Adrenal gland (tissue), 12 donors: ENCODE results near the gene RUNX1. TPM values are rescaled to one million over a fixed set of nuclear protein-coding genes. Genes with fewer than 3 reads are reported as not detected.

ENCODE experiments used
- DNase-seq, 7 donors: peaks; one replicate each; pipeline ENCODE4 v3.0.0-alpha.2; 2019 to 2020
- H3K27ac ChIP-seq, 5 donors: fragments of 200-600 bp; sonication (generic) in 4 of 5; 1 replicate in 3 of 5; 2 replicates in 2 of 5; pipeline versions ENCODE4 v1.5.1 to v1.8.0; 2016 to 2020; ENCODE audit warnings: mild to moderate bottlenecking in 1 of 5
- H3K27me3 ChIP-seq: fragments of 200-600 bp; 2 replicates; pipeline ENCODE4 v1.8.0; 2021
- H3K36me3 ChIP-seq, 2 donors: fragments of 200-600 bp; replicated peaks in 1 of 2; 1 replicate in 1 of 2; 2 replicates in 1 of 2; pipeline versions ENCODE4 v1.5.1 to v1.8.0; 2018 to 2022
- H3K4me1 ChIP-seq, 2 donors: fragments of 200-600 bp; replicated peaks in 1 of 2; 1 replicate in 1 of 2; 2 replicates in 1 of 2; pipeline versions ENCODE4 v1.5.1 to v1.8.0; 2018 to 2021
- H3K4me3 ChIP-seq, 4 donors: fragments of 200-600 bp; sonication (generic) in 3 of 4; one replicate each; pipeline ENCODE4 v1.5.1; 2016 to 2018
- H3K9me3 ChIP-seq, 3 donors: fragments of 200-600 bp; sonication (generic) in 1 of 3; replicated peaks in 1 of 3; 1 replicate in 2 of 3; 2 replicates in 1 of 3; pipeline versions ENCODE4 v1.5.1 to v1.8.0; 2016 to 2021
- POLR2A ChIP-seq, 2 donors: fragments of 450-650 bp; IDR thresholded peaks; one replicate each; pipeline ENCODE4 v1.6.1; 2017; ENCODE audit warnings: antibody characterized with exemption in 2 of 2, mild to moderate bottlenecking in 2 of 2, moderate library complexity in 1 of 2
- WGBS, 4 donors: extraction: QIAGEN DNeasy Blood & Tissue Kit in 2 of 4; methylation state at CpG; one replicate each; pipeline versions ENCODE4 v1.1.5 to v1.1.7; 2013 to 2017; 5-methylcytosine and 5-hydroxymethylcytosine counted together
- intact Hi-C, 2 donors: fragments of 100-400 bp; cut with DNase I; formaldehyde crosslinking; loops; one replicate each; pipeline versions ENCODE4 v1.14.1 to v1.15.0; 2022 to 2023
- polyA plus RNA-seq, 3 donors: library from polyadenylated mRNA; stranded (reverse); fragments of 200-250 nt in 2 of 3; fragments of 350-450 nt in 1 of 3; fragmentation: Illumina TruSeq in 1 of 3; extraction: RNeasy Lipid Tissue Mini Kit (QIAGEN cat#74804) in 1 of 3; gene quantifications; one replicate each; pipeline ENCODE4 v1.2.3, GENCODE V29; 2013 to 2014
- total RNA-seq, 9 donors: library from RNA; depleted of rRNA in 4 of 9; stranded (reverse); fragments of >200 nt in 4 of 9; fragments of 120-200 nt in 1 of 9; fragmentation: NEBNext Ultra II Directional in 1 of 9; extraction: Animal tissue kit (Norgen Biotek cat#: 25700) in 1 of 9; gene quantifications; one replicate each; pipeline versions ENCODE4 v1.1.0 to v1.2.4, GENCODE V29; 2013 to 2023
- TF ChIP-seq, protein P1 (sequence below), 6 experiments: fragments of 450-650 bp in 4 of 6; fragments of 200-600 bp in 2 of 6; sonication (generic) in 1 of 6; IDR thresholded peaks; 1 replicate in 5 of 6; 2 replicates in 1 of 6; pipeline versions ENCODE4 v1.5.1 to v1.8.0; 2016 to 2021; ENCODE audit warnings: antibody characterized with exemption in 6 of 6, mild to moderate bottlenecking in 2 of 6, moderate library complexity in 1 of 6
- donor health status: healthy with polysubstance abuse.
- donor health status: Bipolar disorder and iron deficiency.
- donor health status: DM: yes; HTN: yes; CAD: no.
- donor health status: DM: no; HTN: no; CAD: no.
- donor health status: DM: no; HTN: no; CAD: no.
- donor health status: DM: yes; HTN: yes; CAD: no.

Gene RUNX1
- total and polyA plus RNA-seq, 12 donors: 0.83 to 27.2 (median 8.2) TPM

DNA sequence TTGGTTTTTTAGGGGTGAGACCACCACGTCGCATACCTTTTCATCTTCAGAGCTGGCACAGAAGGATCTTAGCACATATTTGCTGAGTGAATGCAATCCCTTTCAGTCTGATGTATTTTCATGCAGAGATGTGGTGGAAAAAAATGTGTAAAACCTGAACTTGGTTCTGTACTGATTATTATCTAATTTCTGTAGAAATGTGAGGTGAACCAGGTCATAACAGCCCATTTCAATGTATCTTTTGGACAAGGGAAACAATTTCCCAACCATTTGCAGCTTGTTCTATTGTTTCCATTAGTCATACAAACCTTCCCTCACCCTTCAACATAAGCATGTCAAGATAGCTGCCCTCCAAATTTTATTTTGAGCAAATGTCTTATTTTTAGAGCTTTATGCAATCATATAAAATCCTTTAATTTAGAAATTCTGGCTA is 46.8 kb upstream of the RUNX1 start:
- H3K9me3 ChIP-seq: no peaks in the 10 kb centered on the region
- DNase-seq: no peak
- H3K27ac ChIP-seq: no peak overlapping the region
- no peaks in the 10 kb centered on the region for H3K36me3 ChIP-seq
- no peaks in the 10 kb centered on the region for H3K27me3 ChIP-seq
- TF ChIP-seq, protein P1, sequence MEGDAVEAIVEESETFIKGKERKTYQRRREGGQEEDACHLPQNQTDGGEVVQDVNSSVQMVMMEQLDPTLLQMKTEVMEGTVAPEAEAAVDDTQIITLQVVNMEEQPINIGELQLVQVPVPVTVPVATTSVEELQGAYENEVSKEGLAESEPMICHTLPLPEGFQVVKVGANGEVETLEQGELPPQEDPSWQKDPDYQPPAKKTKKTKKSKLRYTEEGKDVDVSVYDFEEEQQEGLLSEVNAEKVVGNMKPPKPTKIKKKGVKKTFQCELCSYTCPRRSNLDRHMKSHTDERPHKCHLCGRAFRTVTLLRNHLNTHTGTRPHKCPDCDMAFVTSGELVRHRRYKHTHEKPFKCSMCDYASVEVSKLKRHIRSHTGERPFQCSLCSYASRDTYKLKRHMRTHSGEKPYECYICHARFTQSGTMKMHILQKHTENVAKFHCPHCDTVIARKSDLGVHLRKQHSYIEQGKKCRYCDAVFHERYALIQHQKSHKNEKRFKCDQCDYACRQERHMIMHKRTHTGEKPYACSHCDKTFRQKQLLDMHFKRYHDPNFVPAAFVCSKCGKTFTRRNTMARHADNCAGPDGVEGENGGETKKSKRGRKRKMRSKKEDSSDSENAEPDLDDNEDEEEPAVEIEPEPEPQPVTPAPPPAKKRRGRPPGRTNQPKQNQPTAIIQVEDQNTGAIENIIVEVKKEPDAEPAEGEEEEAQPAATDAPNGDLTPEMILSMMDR (IDR thresholded peaks at IDR 0.05): no peak
- no peak for TF ChIP-seq POLR2A (IDR thresholded peaks at IDR 0.05)
- no peak overlapping the region for H3K4me3 ChIP-seq
- 89 to 93% (median 92%) methylated on average over 2 of the region's 2 CpGs for whole genome bisulfite sequencing, 4 donors
- intact Hi-C loops: no loop called here
- H3K4me1 ChIP-seq: no peaks in the 10 kb centered on the region

DNA sequence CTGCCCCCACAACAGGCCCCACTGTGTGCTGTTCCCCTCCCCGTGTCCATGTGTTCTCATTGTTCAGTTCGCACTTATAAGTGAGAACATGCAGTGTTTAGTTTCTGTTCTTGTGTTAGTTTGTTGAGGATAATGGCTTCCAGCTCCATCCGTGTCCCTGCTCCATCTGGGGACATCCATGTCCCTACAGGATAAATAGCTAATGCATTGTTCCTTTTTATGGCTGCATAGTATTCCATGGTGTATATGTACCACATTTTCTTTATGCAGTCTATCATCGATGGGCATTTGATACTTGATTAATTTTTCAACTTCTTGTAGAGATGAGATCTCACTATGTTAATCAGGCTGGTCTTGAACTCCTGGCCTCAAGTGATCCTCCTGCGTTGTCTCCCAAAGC is 44.4 kb upstream of the RUNX1 start:
- no peaks in the 10 kb centered on the region for H3K36me3 ChIP-seq
- H3K9me3 ChIP-seq: no peaks in the 10 kb centered on the region
- no peak overlapping the region for H3K27ac ChIP-seq
- no peaks in the 10 kb centered on the region for H3K4me1 ChIP-seq
- no peak for DNase-seq
- TF ChIP-seq POLR2A (IDR thresholded peaks at IDR 0.05): no peak
- TF ChIP-seq, protein P1 (IDR thresholded peaks at IDR 0.05): no peak
- intact Hi-C loops: no loop called here
- no peaks in the 10 kb centered on the region for H3K27me3 ChIP-seq
- no peak overlapping the region for H3K4me3 ChIP-seq
- 88 to 95% (median 91%) methylated on average over 5 of the region's 5 CpGs for WGBS, 4 donors

DNA sequence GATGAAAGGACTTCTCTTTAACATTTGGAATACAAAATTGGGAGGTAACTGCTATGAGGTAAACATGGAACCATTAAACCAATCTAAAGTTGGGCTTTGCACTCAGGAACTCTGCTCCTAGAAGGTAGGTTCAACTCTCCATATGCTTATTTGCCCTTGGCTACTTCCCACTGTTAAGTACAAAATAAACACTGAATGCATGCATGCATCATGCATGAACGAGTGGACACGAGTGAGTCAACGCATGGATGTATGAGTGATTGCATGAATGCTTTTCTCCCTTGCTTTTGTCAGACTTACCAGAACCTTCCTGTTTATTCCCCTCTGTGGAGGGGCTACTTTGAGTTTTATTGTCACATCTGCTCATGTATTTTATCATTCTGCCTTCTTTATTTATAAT is 42.4 kb upstream of the RUNX1 start:
- intact Hi-C loops: no loop called here

DNA sequence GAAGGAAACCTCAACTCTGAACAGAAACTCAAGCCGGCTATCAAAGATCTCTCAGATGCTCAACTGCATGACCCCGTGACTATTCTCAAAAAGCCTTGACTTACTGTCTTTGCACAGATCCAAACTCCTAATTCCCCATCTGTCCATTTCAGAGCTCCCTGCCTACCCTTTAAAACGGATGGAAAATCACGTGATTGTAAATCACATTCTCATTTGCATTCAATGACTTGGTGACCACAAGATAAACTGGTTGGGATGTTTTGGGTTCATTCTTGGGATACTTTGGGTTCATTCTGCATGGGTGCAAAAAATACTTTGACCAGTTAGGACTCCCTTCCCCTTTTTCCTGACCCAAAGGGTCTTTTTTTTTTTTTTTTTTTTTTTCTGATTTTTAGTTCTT is 41.3 kb upstream of the RUNX1 start:
- Histone ChIP-seq H3K36me3 (no peaks in the 10 kb centered on the region), H3K27ac (no peak overlapping the region), H3K27me3 (peaks cover 5% of the 10 kb centered on the region), H3K4me1 (no peaks in the 10 kb centered on the region), H3K4me3 (no peak overlapping the region), H3K9me3 (no peaks in the 10 kb centered on the region)
- TF ChIP-seq, protein P1 (IDR thresholded peaks at IDR 0.05): no peak
- no peak for TF ChIP-seq POLR2A (IDR thresholded peaks at IDR 0.05)
- intact Hi-C loops: no loop called here
- no peak for DNase-seq
- 69 to 79% (median 74%) methylated on average over 4 of the region's 4 CpGs for WGBS, 4 donors

More for the DNA sequence above, 42.4 kb upstream of the RUNX1 start:
- H3K27ac ChIP-seq: no peak overlapping the region
- TF ChIP-seq, protein P1 (IDR thresholded peaks at IDR 0.05): no peak
- no peak for TF ChIP-seq POLR2A (IDR thresholded peaks at IDR 0.05)
- no peaks in the 10 kb centered on the region for H3K36me3 ChIP-seq
- WGBS, 4 donors: 54 to 94% (median 89%) methylated on average over 3 of the region's 3 CpGs
- no peaks in the 10 kb centered on the region for H3K9me3 ChIP-seq
- no peaks in the 10 kb centered on the region for H3K27me3 ChIP-seq
- DNase-seq: no peak
- H3K4me1 ChIP-seq: no peaks in the 10 kb centered on the region
- no peak overlapping the region for H3K4me3 ChIP-seq
